Activated T-cell treated with anti-CD3 and anti-CD28 coated beads for 4 hours (primary cell): Measurements from ENCODE around the gene SLC7A7.
A peak's percentile ranks its signal among the peaks of the same experiment; 100 is the strongest.
"Not testable (repeated sequence)": the region's sequence is repeated elsewhere in the genome, so short reads cannot be mapped to it uniquely, and the experiment has no call there.

Experiments
- DNase-seq: peaks from one replicate; pipeline ENCODE4 v3.0.0-alpha.2; 2020

The SLC7A7 gene

GRCh38 chr14:22814941-22815713 is at the start of gene SLC7A7:
Gene SLC7A7, minus strand, starts transcription at chr14:22815435. Its CDS starts 2,037 bp downstream, at chr14:22813398.
- no peak for DNase-seq

- DNase-seq, result no peak
Measured at GRCh38 chr14:22864979-22865378, 49.7 kb upstream of the SLC7A7 start.

- DNase-seq, result no peak
Measured at GRCh38 chr14:22861651-22862050, 46.4 kb upstream of the SLC7A7 start.

- DNase-seq, result not testable (repeated sequence)
Measured at GRCh38 chr14:22860377-22860776, 45.1 kb upstream of the SLC7A7 start.

- DNase-seq, result no peak
Measured at GRCh38 chr14:22856428-22856827, 41.2 kb upstream of the SLC7A7 start.

GRCh38 chr14:22854963-22855724 is 39.9 kb upstream of the SLC7A7 start:
- DNase-seq, result no peak

- DNase-seq, result not testable (repeated sequence)
Measured at GRCh38 chr14:22854296-22854695, 39.1 kb upstream of the SLC7A7 start.

GRCh38 chr14:22852940-22853767 is 37.9 kb upstream of the SLC7A7 start:
- peak; percentile 97 for DNase-seq

GRCh38 chr14:22852599-22852939 is 37.3 kb upstream of the SLC7A7 start:
- DNase-seq, result no peak

GRCh38 chr14:22852178-22852577 is 36.9 kb upstream of the SLC7A7 start:
- not testable (repeated sequence) for DNase-seq

GRCh38 chr14:22850944-22851764 is 35.9 kb upstream of the SLC7A7 start:
- no peak for DNase-seq

- no peak for DNase-seq
Measured at GRCh38 chr14:22849212-22849819, 34.1 kb upstream of the SLC7A7 start.

GRCh38 chr14:22848351-22849164 is 33.3 kb upstream of the SLC7A7 start:
- DNase-seq, result no peak

GRCh38 chr14:22847661-22848341 is 32.6 kb upstream of the SLC7A7 start:
- no peak for DNase-seq

GRCh38 chr14:22846811-22847307 is 31.6 kb upstream of the SLC7A7 start:
- no peak for DNase-seq

GRCh38 chr14:22845821-22846625 is 30.8 kb upstream of the SLC7A7 start:
- DNase-seq, result no peak

GRCh38 chr14:22845103-22845394 is 29.8 kb upstream of the SLC7A7 start:
- no peak for DNase-seq

- no peak for DNase-seq
Measured at GRCh38 chr14:22844221-22845102, 29.2 kb upstream of the SLC7A7 start.
